K562 (cell line): ENCODE data around the gene STX2. TPM values are rescaled to one million over a fixed set of nuclear protein-coding genes. Genes with fewer than 3 reads are reported as not detected.
A peak's percentile ranks its signal among the peaks of the same experiment; 100 is the strongest.

Source experiments
- CBX5 ChIP-seq: IDR thresholded peaks from 2 replicates; pipeline ENCODE4 v1.6.1; 2014; ENCODE audit warnings: low read depth, borderline replicate concordance
- CHAMP1 ChIP-seq: fragments of 450-650 bp; IDR thresholded peaks from 2 replicates; pipeline ENCODE4 v1.6.1; 2016; ENCODE audit warnings: mild to moderate bottlenecking
- CXXC5 ChIP-seq: fragments of 250-450 bp; sonication (Bioruptor Pico); IDR thresholded peaks from 2 replicates; pipeline ENCODE4 v1.8.0; 2022; ENCODE audit warnings: inconsistent platforms, mild to moderate bottlenecking, moderate library complexity
- HCFC1 ChIP-seq: IDR thresholded peaks from 2 replicates; pipeline ENCODE4 v1.6.1; 2012; ENCODE audit warnings: low read depth, low read length, improper control_type of control experiment
- HDAC6 ChIP-seq: IDR thresholded peaks from 2 replicates; pipeline ENCODE4 v1.6.1; 2012; ENCODE audit warnings: low read depth, mild to moderate bottlenecking, control low read depth, inconsistent platforms, low read length, moderate library complexity
- NR1H2 ChIP-seq: sonication (generic); formaldehyde crosslinking; IDR thresholded peaks from 2 replicates; pipeline ENCODE4 v1.4.0; 2020; ENCODE audit warnings: mild to moderate bottlenecking, missing genetic modification reagents
- PBX2 ChIP-seq, 2 experiments: IDR thresholded peaks in 1 of 2; conservative IDR thresholded peaks in 1 of 2; 2 replicates each; pipeline ENCODE4 v1.6.1; 2016; ENCODE audit warnings: low read depth in 2 of 2, mild to moderate bottlenecking in 1 of 2, missing compliant biosample characterization in 1 of 2, missing genetic modification characterization in 1 of 2, moderate library complexity in 1 of 2
- PHF20 ChIP-seq: fragments of 450-650 bp; IDR thresholded peaks from 2 replicates; pipeline ENCODE4 v1.6.1; 2018; ENCODE audit not compliant: partially characterized antibody
- PHTF2 ChIP-seq: fragments of 250-450 bp; sonication (Bioruptor Pico); IDR thresholded peaks from 2 replicates; pipeline ENCODE4 v1.5.0; 2021; ENCODE audit warnings: mild to moderate bottlenecking
- SMARCA4 ChIP-seq: fragments of 450-650 bp; IDR thresholded peaks from 2 replicates; pipeline ENCODE4 v1.6.1; 2016
- SNAPC5 ChIP-seq: fragments of 250-450 bp; sonication (Bioruptor Pico); IDR thresholded peaks from 2 replicates; pipeline ENCODE4 v1.8.0; 2021; ENCODE audit warnings: moderate library complexity, mild to moderate bottlenecking, inconsistent platforms
- STAT6 ChIP-seq: sonication (generic); formaldehyde crosslinking; IDR thresholded peaks from 2 replicates; pipeline ENCODE4 v1.8.1; 2023; ENCODE audit warnings: mild to moderate bottlenecking, missing genetic modification reagents
- TAF9B ChIP-seq: fragments of 450-650 bp; IDR thresholded peaks from 2 replicates; pipeline ENCODE4 v1.6.1; 2018; ENCODE audit warnings: mild to moderate bottlenecking; ENCODE audit not compliant: partially characterized antibody
- TRIM28 ChIP-seq: fragments of 450-650 bp; IDR thresholded peaks from 2 replicates; pipeline ENCODE4 v1.6.1; 2017
- ZBTB33 ChIP-seq: sonication (generic); formaldehyde crosslinking; IDR thresholded peaks from 2 replicates; pipeline ENCODE4 v1.8.1; 2023; ENCODE audit warnings: mild to moderate bottlenecking, missing genetic modification reagents
- ZBTB43 ChIP-seq: sonication (generic); formaldehyde crosslinking; IDR thresholded peaks from 2 replicates; pipeline ENCODE4 v1.8.0; 2023; ENCODE audit warnings: mild to moderate bottlenecking, missing genetic modification reagents
- ZEB2 ChIP-seq: fragments of 450-650 bp; IDR thresholded peaks from 2 replicates; pipeline ENCODE4 v1.6.1; 2016
- ZNF507 ChIP-seq: conservative IDR thresholded peaks from 2 replicates; pipeline ENCODE4 v1.6.1; 2017; ENCODE audit warnings: missing genetic modification characterization, missing compliant biosample characterization
- polyA plus RNA-seq, 8 experiments: library from polyadenylated mRNA; depleted of rRNA in 4 of 8; stranded (reverse) in 5 of 8; unstranded in 3 of 8; fragments of >200 nt; fragmentation: Nextera tagmentation in 2 of 8; fragmentation: Illumina TruSeq in 1 of 8; extraction: Ambion mirVana in 2 of 8; extraction: Trizol in 1 of 8; gene quantifications; 2 replicates each; pipeline versions ENCODE4 v1.2.1 to v1.2.3, GENCODE V29; 2011 to 2014; ENCODE audit warnings: inconsistent platforms in 1 of 8, missing spikeins in 1 of 8
- total RNA-seq, 7 experiments: library from RNA; depleted of rRNA in 6 of 7; stranded (reverse); fragments of >200 nt in 6 of 7; fragmentation: Illumina TruSeq in 2 of 7; extraction: Trizol in 2 of 7; gene quantifications; 2 replicates each; pipeline versions ENCODE4 v1.2.1 to v1.2.3, GENCODE V29; 2011 to 2021; ENCODE audit warnings: low replicate concordance in 1 of 7

STX2 gene
- total and polyA plus RNA-seq, 9 of the 15 experiments (the other 6 are each of a cell fraction or from before 2014, with no cell fraction given) = 22.2 to 54.6 (median 30.8) TPM

GRCh38 chr12:130765186-130765659 is 73.8 kb downstream of the STX2 start (continued):
- no peak for TF ChIP-seq CBX5
- TF ChIP-seq ZEB2 = 0 out of 2 replicates have a peak, but pooled peaks have one; percentile 14
- no peak for TF ChIP-seq PHTF2 (CRISPR knock-in tag)
- TF ChIP-seq ZNF507 (tag) = no peak
- TF ChIP-seq CHAMP1 = 0 out of 2 replicates have a peak, but pooled peaks have one; percentile 44
- TF ChIP-seq HCFC1 = no peak
- TF ChIP-seq PBX2 (CRISPR knock-in tag; IDR thresholded peaks at IDR 0.05; ENCODE audit: low read depth) = no peak
- no peak for TF ChIP-seq PBX2 (tag; conservative IDR thresholded peaks at IDR 0.05; ENCODE audit: low read depth)
- TF ChIP-seq ZBTB33 (CRISPR knock-in tag) = no peak
- TF ChIP-seq TAF9B = no peak
- TF ChIP-seq HDAC6 = no peak
- TF ChIP-seq NR1H2 (CRISPR knock-in tag) = no peak
- TF ChIP-seq PHF20 = no peak
- no peak for TF ChIP-seq CXXC5 (CRISPR knock-in tag)
- TF ChIP-seq STAT6 (CRISPR knock-in tag) = no peak
- TF ChIP-seq SMARCA4 = no peak
- no peak for TF ChIP-seq TRIM28
- peak; percentile 76 for TF ChIP-seq ZBTB43 (CRISPR knock-in tag)
- no peak for TF ChIP-seq SNAPC5
